HepG2 (cell line): ENCODE data around the gene SMIM9. TPM values are rescaled to one million over a fixed set of nuclear protein-coding genes. Genes with fewer than 3 reads are reported as not detected.

ENCODE experiments used
- ATAC-seq: fragments of 200-7000 bp; cut with Tn5 transposase; 3 replicates; pipeline ENCODE4 v1.9.1; 2020; ENCODE audit warnings: mild to moderate bottlenecking, moderate library complexity
- BruUV-seq: library from RNA; stranded (reverse); fragments of 400-500 nt; replicated peaks from 2 replicates; lab custom pipeline; 2021; lab: Mats Ljungman, UMichigan
- CTCF ChIA-PET: fragments of 300-600 bp; formaldehyde crosslinking; extraction: SDS; loops from one replicate; lab custom pipeline; 2021; ENCODE audit warnings: low total read pairs, inconsistent platforms, low intra/inter-chr PET ratio; lab: Yijun Ruan, JAX
- POLR2A ChIA-PET: fragments of 350-600 bp; sonication (Branson Sonifier 250); formaldehyde crosslinking; loops from one replicate; lab custom pipeline; 2020; ENCODE audit warnings: antibody characterized with exemption, inconsistent platforms; lab: Yijun Ruan, JAX
- DNase-seq: peaks from one replicate; pipeline ENCODE4 v3.0.0-alpha.2; 2015; ENCODE audit warnings: low spot score
- FAIRE-seq: peaks from 3 replicates; lab custom pipeline; 2011; peaks lifted over from hg19 to GRCh38; lab: Jason Lieb, UNC
- H2AFZ ChIP-seq: one replicate; pipeline ENCODE4 v1.6.1; 2011; ENCODE audit warnings: low read length, inconsistent platforms
- H3K27ac ChIP-seq: fragments of 300-600 bp; 3 replicates; pipeline ENCODE4 v1.8.0; 2011; ENCODE audit warnings: mixed run types, mild to moderate bottlenecking, mixed read lengths, low read length, inconsistent platforms; ENCODE audit not compliant: insufficient read depth; ENCODE audit errors: extremely low read length
- H3K27me3 ChIP-seq, 2 experiments: fragments of 200-600 bp in 1 of 2; 2 replicates in 1 of 2; 3 replicates in 1 of 2; pipeline versions ENCODE4 v1.6.0 to v1.8.0; 2011; ENCODE audit warnings: low read length in 2 of 2, mild to moderate bottlenecking in 2 of 2, moderate library complexity in 2 of 2, inconsistent platforms in 1 of 2; ENCODE audit not compliant: insufficient read depth in 2 of 2, control insufficient read depth in 1 of 2
- H3K36me3 ChIP-seq, 2 experiments: fragments of 200-600 bp in 1 of 2; replicated peaks in 1 of 2; 2 replicates in 1 of 2; 3 replicates in 1 of 2; pipeline versions ENCODE4 v1.5.1 to v1.8.0; 2011; ENCODE audit warnings: low read length in 2 of 2, inconsistent platforms in 1 of 2; ENCODE audit not compliant: insufficient read depth in 2 of 2, control insufficient read depth in 1 of 2
- H3K4me1 ChIP-seq: 2 replicates; pipeline ENCODE4 v1.5.1; 2012; ENCODE audit warnings: low read length, inconsistent platforms; ENCODE audit not compliant: insufficient read depth
- H3K4me2 ChIP-seq: 2 replicates; pipeline ENCODE4 v1.6.0; 2011; ENCODE audit warnings: low read depth, low read length, inconsistent platforms
- H3K4me3 ChIP-seq, 3 experiments: fragments of 200-600 bp in 1 of 3; sonication (generic), shearing (Covaris generic) in 1 of 3; replicated peaks in 1 of 3; 2 replicates each; pipeline ENCODE4 v1.5.1; 2011 to 2016; ENCODE audit warnings: low read length in 3 of 3, inconsistent platforms in 2 of 3, low read depth in 2 of 3, mild to moderate bottlenecking in 2 of 3, control low read depth in 1 of 3, mixed read lengths in 1 of 3; ENCODE audit not compliant: insufficient read depth in 1 of 3
- H3K79me2 ChIP-seq: one replicate; pipeline ENCODE4 v1.6.1; 2011; ENCODE audit warnings: low read length, inconsistent platforms; ENCODE audit not compliant: insufficient read depth
- H3K9ac ChIP-seq: 2 replicates; pipeline ENCODE4 v1.6.0; 2011; ENCODE audit warnings: mild to moderate bottlenecking, low read depth, low read length, inconsistent platforms; ENCODE audit not compliant: insufficient read depth
- H3K9me3 ChIP-seq: 2 replicates; pipeline ENCODE4 v1.5.1; 2012; ENCODE audit warnings: mild to moderate bottlenecking, low read length
- H4K20me1 ChIP-seq: 2 replicates; pipeline ENCODE4 v1.6.0; 2011; ENCODE audit warnings: inconsistent platforms, mild to moderate bottlenecking, low read length, moderate library complexity; ENCODE audit not compliant: insufficient read depth
- FOXP4 ChIP-seq: sonication (generic); formaldehyde crosslinking; IDR thresholded peaks from 2 replicates; pipeline ENCODE4 v1.4.0; 2020; ENCODE audit warnings: missing genetic modification reagents
- HMG20A ChIP-seq: IDR thresholded peaks from 2 replicates; pipeline ENCODE4 v1.6.1; 2016; ENCODE audit warnings: borderline replicate concordance
- IRF1 ChIP-seq: sonication (generic); formaldehyde crosslinking; IDR thresholded peaks from 2 replicates; pipeline ENCODE4 v1.4.0; 2020; ENCODE audit warnings: low read depth, mild to moderate bottlenecking, missing genetic modification reagents
- NFE2L2 ChIP-seq: fragments of 150-350 bp; IDR thresholded peaks from 2 replicates; pipeline ENCODE4 v1.6.1; 2014; ENCODE audit warnings: low read length
- PRMT3 ChIP-seq: sonication (generic); formaldehyde crosslinking; IDR thresholded peaks from 2 replicates; pipeline ENCODE4 v1.8.1; 2022; ENCODE audit warnings: low read depth, mild to moderate bottlenecking, moderate library complexity, missing genetic modification reagents, borderline replicate concordance
- SAFB2 ChIP-seq: sonication (generic); formaldehyde crosslinking; IDR thresholded peaks from 2 replicates; pipeline ENCODE4 v1.5.1; 2020; ENCODE audit warnings: missing genetic modification reagents, low read depth, mild to moderate bottlenecking, borderline replicate concordance
- SOX6 ChIP-seq, 2 experiments: fragments of 450-650 bp in 1 of 2; sonication (generic) in 1 of 2; formaldehyde crosslinking in 1 of 2; IDR thresholded peaks; 2 replicates each; pipeline versions ENCODE4 v1.4.0 to v1.6.1; 2017 to 2020; ENCODE audit warnings: antibody characterized with exemption in 1 of 2, mild to moderate bottlenecking in 1 of 2, missing genetic modification reagents in 1 of 2
- ZBTB34 ChIP-seq: sonication (generic); formaldehyde crosslinking; IDR thresholded peaks from 2 replicates; pipeline ENCODE4 v1.8.0; 2022; ENCODE audit warnings: mild to moderate bottlenecking, missing genetic modification reagents
- ZC3H13 ChIP-seq: sonication (generic); formaldehyde crosslinking; IDR thresholded peaks from 2 replicates; pipeline ENCODE4 v1.8.1; 2023; ENCODE audit warnings: mild to moderate bottlenecking, missing genetic modification reagents, moderate library complexity
- ZFP62 ChIP-seq: sonication (generic); formaldehyde crosslinking; IDR thresholded peaks from 2 replicates; pipeline ENCODE4 v1.4.0; 2020; ENCODE audit warnings: missing genetic modification reagents
- ZIK1 ChIP-seq: sonication (generic); formaldehyde crosslinking; IDR thresholded peaks from 2 replicates; pipeline ENCODE4 v1.5.0; 2020; ENCODE audit warnings: mild to moderate bottlenecking, low read depth, missing genetic modification reagents, borderline replicate concordance
- ZKSCAN1 ChIP-seq: fragments of 150-350 bp; IDR thresholded peaks from 2 replicates; pipeline ENCODE4 v1.6.1; 2014; ENCODE audit warnings: low read length
- ZNF207 ChIP-seq: fragments of 450-650 bp; IDR thresholded peaks from 2 replicates; pipeline ENCODE4 v1.6.1; 2016; ENCODE audit warnings: antibody characterized with exemption, borderline replicate concordance
- ZNF572 ChIP-seq: sonication (generic); formaldehyde crosslinking; IDR thresholded peaks from 2 replicates; pipeline ENCODE4 v1.5.1; 2020; ENCODE audit warnings: mild to moderate bottlenecking, missing genetic modification reagents
- WGBS: methylation state at CpG from one replicate; pipeline ENCODE4 v1.1.6; 2017; ENCODE audit warnings: low lambda C conversion rate; 5-methylcytosine and 5-hydroxymethylcytosine counted together
- in situ Hi-C: cut with HindIII; loops from 2 replicates; pipeline ENCODE4 v1.10.0; 2017; ENCODE audit warnings: low pct_unique_long_range_greater_than_20kb; ENCODE audit not compliant: extremely low pct_ligation_motif_present
- intact Hi-C: fragments of 100-400 bp; cut with micrococcal nuclease; formaldehyde crosslinking; loops from one replicate; pipeline ENCODE4 v1.10.0; 2022; ENCODE audit not compliant: unreplicated experiment
- polyA plus RNA-seq, 8 experiments: library from polyadenylated mRNA; depleted of rRNA in 3 of 8; stranded (reverse) in 7 of 8; unstranded in 1 of 8; fragments of >200 nt; fragmentation: Illumina TruSeq in 4 of 8; extraction: Trizol in 4 of 8; gene quantifications; 2 replicates each; pipeline versions ENCODE4 v1.2.1 to v1.2.3, GENCODE V29; 2011 to 2016; ENCODE audit warnings: low read depth in 4 of 8, missing spikeins in 1 of 8, mixed read lengths in 1 of 8; ENCODE audit not compliant: insufficient read depth in 1 of 8
- total RNA-seq, 5 experiments: library from RNA; depleted of rRNA; stranded (reverse); fragments of >200 nt; fragmentation: Illumina TruSeq; extraction: Trizol; gene quantifications; 2 replicates each; pipeline ENCODE4 v1.2.3, GENCODE V29; 2016; ENCODE audit warnings: low read depth in 1 of 5

The SMIM9 gene
- total and polyA plus RNA-seq, 2 of the 13 experiments (the other 11 are each of a cell fraction or from before 2014, with no cell fraction given), result not detected

- in situ Hi-C loops, result loop anchor here (25.0 kb wide), 1 partner anchor 237 kb away; the partner anchor contains the start of gene CTAG1A
- H3K4me3 ChIP-seq, result no peak overlapping the region
- no peak for ATAC-seq
- H3K4me2 ChIP-seq, result no peak overlapping the region
- H3K27ac ChIP-seq, result no peak overlapping the region
- no peaks in the 10 kb centered on the region for H3K27me3 ChIP-seq
- intact Hi-C loops, result no loop called here
- FAIRE-seq, result no peak
- no peak for DNase-seq
- no peak overlapping the region for H2AFZ ChIP-seq
- H3K4me1 ChIP-seq, result no peaks in the 10 kb centered on the region
- no peaks in the 10 kb centered on the region for H3K9me3 ChIP-seq
- POLR2A ChIA-PET, result no interaction called here
- 70% methylated on average over 1 of the region's 1 CpG for WGBS
- TF ChIP-seq ZKSCAN1, result no peak
- no peak for TF ChIP-seq SAFB2 (CRISPR knock-in tag)
- TF ChIP-seq FOXP4 (CRISPR knock-in tag), result no peak
- TF ChIP-seq ZC3H13, result no peak
- TF ChIP-seq HMG20A (CRISPR knock-in tag), result no peak
- TF ChIP-seq IRF1 (CRISPR knock-in tag), result no peak
- TF ChIP-seq NFE2L2, result no peak
- TF ChIP-seq ZNF572, result no peak
- no peak for TF ChIP-seq ZNF207
- TF ChIP-seq ZIK1 (CRISPR knock-in tag), result no peak
- TF ChIP-seq ZFP62 (CRISPR knock-in tag), result no peak
- TF ChIP-seq PRMT3 (CRISPR knock-in tag), result no peak
- no peak for TF ChIP-seq ZBTB34 (CRISPR knock-in tag)
- no peak for TF ChIP-seq SOX6 (IDR thresholded peaks at IDR 0.05)
- no peak for TF ChIP-seq SOX6 (CRISPR knock-in tag; IDR thresholded peaks at IDR 0.05)
- no peak overlapping the region for H3K9ac ChIP-seq
- H3K36me3 ChIP-seq, result no peaks in the 10 kb centered on the region
- no peaks in the 10 kb centered on the region for H4K20me1 ChIP-seq
- no TSS peak for BruUV-seq
- CTCF ChIA-PET, result no interaction called here
- H3K79me2 ChIP-seq, result no peaks in the 10 kb centered on the region
These were observed 9.8 kb downstream of the SMIM9 start for GRCh38 chrX:154824638-154825037.
